OCI-LY3 (cell line): ENCODE measurements around the gene CDC42EP5.

Experiments
- CTCF ChIP-seq: fragments of 200-600, 300-600 bp; sonication (generic); IDR thresholded peaks from 2 replicates; pipeline ENCODE4 v1.5.1; 2014; ENCODE audit warnings: antibody characterized with exemption, low read length, low read depth
- EZH2phosphoT487 ChIP-seq: fragments of 200-600 bp; shearing (Covaris generic); IDR thresholded peaks from 2 replicates; pipeline ENCODE4 v1.6.1; 2018; ENCODE audit warnings: antibody characterized with exemption, mixed run types, low read depth

DNA sequence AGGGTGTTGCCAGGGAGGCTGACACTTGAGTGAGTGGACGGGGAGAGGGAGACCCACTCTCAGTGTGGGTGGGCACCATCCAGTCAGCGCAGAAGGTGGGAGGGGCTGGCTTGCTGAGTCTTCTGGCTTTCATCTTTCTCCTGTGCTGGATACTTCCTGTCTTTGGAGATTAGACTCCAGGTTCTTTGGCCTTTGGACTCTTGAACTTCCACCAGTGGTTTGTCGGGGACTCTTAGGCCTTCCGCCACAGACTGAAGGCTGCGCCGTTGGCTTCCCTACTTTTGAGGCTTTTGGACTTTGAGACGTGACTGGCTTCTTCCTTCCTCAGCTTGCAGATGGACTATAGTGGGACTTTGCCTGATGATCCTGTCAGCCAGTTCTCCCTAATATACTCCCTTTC, 28.4 kb downstream of the CDC42EP5 start:
- TF ChIP-seq CTCF (no peak), EZH2phosphoT487 (no peak)
